ACHN (cell line): Measurements from ENCODE around the gene CDK4.
A peak's percentile ranks its signal among the peaks of the same experiment; 100 is the strongest.

ENCODE experiments used
- DNase-seq: peaks from one replicate; pipeline ENCODE4 v3.0.0-alpha.2; 2015
- in situ Hi-C: cut with HindIII; loops from 2 replicates; pipeline ENCODE4 v1.10.0; 2017; ENCODE audit warnings: low sequenced_read_pairs, low pct_ligation_motif_present, low pct_unique_long_range_greater_than_20kb

CDK4 gene

DNA sequence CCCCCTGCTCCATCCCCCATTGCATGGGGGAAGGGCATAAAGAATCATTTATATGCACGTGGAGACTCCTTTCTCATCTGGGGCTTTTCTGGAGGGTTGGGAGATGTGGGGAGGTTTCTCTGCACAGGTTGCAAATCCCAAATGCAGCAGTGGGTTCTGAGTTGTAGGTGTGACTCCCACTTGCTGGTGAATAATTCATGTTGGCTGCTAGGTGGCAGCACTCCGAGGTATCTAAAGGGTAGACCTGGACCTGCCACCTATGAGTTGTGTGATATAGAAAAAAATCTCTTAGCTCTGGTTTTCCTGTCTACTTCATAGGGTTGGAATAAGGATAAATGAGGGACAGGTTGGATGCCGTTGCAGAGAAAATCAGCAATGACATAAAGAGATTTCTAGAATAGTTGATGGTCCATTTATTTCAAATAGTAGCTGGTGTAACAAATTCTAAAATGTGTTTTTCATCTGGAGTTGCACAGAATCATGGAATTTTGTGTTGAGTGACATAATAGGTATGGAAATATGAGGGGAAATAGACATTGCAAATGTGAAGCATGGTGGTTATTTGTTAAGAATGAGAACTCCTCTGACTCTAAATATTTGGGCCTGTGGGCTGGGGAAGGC lies 7.4 kb upstream of the CDK4 start:
- peak; percentile 67 for DNase-seq
- in situ Hi-C loops = no loop called here

DNA sequence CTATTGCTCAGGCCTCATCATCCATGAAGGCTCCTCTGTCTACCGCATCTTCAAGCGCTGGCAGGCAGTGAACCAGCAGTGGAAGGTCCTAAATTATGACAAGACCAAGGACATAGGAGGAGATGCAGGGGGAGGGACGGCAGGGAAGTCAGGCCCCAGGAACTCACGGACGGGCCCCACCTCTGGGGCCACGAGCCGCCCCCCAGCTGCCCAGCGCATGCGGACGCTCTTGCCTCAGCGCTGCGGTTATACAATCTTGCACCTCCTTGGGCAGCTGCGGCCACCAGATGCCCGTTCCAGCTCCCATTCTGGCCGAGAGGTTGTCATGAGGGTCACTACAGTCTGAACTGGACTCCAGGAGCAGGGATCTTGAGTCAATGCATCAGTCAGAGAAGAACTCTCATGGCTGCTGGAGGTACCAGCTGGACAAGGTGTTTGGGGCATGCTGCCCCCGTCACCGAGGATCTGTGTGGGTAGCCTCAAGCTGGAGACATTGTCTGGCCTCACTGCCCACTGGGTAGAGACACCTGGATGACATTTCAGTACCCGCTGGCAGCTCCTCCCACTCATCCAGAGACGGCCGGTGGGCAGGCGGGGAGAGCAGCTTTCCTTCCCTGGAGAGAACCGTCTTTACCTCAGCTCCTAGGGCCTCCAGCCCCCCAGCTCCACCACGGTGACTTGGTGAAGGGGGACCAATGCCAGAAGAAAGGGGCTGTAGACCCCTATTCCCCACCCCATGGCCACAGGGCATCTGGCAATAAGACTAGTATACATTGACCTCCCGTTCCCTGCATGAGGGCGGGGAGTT lies 6.6 kb upstream of the CDK4 start:
- no peak for DNase-seq
- in situ Hi-C loops = no loop called here

DNA sequence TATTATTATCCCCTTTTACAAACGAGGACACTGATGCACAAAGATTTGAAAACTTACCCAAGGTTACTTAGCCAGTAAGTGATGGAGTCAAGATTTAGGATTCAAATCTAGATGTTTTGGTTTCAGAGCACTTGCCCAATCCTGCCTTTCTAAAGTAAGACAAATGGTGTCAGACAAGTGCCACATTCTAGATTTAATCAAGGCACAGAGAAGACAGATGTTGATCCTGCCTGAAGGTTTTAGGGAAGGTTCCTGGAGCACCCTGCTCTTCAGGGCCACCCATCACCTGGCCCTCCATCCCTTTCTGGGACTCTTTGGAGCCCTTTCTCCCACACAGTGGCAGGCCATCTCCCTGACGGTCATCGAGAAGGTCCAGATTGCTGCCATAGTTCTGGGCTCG lies 5.7 kb upstream of the CDK4 start:
- no peak for DNase-seq
- in situ Hi-C loops = no loop called here

DNA sequence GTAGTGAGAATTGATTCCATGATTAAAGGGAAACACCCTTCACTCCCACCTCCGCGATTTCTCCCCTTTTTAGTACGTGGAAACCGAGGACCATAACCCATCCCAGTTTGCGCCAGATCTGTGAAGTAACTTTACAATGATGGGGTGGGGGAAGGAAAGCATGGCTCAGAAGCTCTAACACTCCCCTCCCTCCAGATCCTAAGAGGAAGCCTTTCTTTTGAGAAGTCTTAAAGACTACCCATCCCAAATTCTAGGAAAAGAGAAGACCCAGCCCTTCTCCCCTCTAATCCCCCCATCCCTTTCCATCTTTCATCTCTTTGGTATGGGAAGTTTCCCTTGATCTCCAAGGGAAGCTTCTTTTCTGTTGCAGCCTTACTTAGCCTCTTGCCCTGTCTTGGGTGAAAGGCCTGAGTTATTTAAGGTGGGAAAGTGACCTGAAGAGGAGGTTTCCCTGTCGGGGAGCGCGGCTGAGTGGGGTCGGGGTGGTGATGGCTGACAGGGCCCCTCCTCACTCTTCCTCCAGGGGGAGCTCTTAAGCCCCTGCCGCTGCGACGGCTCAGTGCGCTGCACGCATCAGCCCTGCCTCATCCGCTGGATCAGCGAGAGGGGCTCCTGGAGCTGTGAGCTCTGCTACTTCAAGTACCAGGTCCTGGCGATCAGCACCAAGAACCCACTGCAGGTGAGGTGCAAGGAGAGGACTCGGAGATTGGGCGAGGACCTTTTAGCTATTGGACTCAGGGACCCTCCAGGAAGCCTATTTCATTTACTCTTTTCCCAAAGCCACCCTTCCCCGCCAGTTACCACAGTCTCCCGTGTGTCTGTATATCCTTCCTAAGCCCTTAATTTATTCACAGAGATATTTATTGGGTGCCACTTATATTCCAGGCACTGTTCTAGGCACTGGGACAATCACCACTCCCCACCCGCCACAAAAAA lies 4.6 kb upstream of the CDK4 start:
- peak; percentile 36 for DNase-seq
- in situ Hi-C loops = no loop called here

DNA sequence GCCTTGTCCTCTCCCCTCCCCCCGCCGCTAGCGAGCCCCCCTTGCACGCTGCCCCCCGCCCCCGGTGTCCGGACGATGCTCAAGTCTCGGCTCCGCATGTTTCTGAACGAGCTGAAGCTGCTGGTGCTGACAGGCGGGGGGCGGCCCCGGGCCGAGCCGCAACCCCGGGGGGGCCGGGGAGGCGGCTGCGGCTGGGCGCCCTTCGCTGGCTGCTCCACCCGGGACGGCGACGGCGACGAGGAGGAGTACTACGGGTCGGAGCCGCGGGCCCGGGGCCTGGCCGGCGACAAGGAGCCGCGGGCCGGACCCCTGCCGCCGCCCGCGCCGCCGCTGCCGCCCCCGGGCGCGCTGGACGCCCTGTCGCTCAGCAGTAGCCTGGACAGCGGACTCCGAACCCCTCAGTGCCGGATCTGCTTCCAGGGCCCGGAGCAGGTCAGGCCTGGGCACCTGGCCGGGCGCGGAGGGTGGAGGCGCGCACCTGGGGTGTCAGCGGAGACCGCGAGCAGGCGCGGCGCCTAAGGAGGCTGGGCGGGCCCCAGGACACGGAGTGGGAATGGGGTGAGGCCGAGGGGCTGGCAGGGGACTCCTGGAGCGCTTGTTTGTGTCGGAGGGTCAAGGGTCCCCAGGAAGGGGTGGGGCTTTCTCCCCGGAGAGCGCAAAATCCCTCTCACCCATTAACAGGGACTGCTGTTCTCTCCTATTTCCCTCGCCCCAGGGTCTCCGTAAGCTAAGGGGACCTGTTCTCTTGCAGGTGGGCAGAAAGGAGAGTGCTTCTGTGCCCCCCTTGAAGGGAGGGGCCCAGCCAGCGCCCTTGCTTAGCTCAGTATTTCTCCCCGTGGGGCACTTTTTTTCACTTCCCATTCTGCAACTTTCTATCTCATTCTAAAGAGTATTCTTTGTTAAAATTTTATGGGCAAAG lies 3.6 kb upstream of the CDK4 start:
- no peak for DNase-seq
- in situ Hi-C loops = no loop called here

DNA sequence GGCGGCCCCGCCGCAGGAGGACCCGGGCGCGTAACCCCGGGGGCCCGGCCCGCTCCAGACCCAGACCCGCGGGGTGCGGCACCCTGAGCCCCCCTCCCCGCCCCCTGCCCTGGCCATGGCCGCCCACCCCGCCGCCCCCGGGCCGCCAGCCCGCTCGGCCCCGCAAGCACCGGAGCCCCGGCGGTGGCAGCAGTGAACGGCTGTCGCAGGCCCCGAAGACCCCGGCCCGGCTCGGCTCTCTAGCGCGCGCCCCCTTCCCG lies 3.0 kb upstream of the CDK4 start:
- DNase-seq = no peak
- in situ Hi-C loops = no loop called here

DNA sequence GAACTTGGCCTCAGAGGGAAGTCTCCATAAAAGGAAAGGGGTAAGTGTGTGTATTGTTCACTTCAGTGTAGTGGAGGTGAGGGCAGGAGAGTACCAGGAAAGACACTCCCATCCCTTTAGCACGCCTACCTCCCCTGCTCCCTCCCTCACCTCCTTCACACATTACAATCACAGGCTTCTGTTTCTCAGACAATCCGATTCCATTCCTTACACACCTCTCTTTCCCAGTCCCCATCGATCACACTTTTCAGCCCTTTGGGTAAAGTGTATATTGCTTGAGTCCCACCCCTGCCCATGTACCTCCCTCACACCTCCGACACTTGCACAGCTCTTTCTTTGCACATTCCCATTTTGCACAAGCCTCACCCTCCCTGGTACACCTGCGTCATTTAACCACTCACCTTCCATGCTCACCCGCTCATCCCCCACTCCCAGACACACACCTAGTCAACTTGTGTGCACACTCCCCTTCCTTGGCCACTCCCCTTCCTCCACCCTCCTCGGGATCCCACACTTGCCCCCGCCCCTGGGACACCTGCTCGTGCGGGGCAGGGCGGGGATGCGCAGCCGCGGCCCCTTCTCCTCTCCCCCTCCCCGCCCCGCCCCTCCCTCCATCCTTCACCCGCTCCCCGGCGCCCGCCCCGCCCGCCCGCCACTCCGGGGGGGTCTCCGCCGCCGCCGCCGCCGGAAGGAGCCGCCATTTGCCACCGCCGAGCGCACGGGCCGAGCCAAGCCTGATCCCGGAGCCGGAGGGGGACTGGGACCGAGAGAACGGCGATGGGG lies 2.5 kb upstream of the CDK4 start, which contains the start of gene MARCHF9:
TSS of gene MARCHF9 (plus strand) at position 693 of the 783 bp plus-strand sequence. CDS start 426 bp downstream, outside the sequence.
- in situ Hi-C loops = no loop called here
- peak; percentile 86 for DNase-seq

DNA sequence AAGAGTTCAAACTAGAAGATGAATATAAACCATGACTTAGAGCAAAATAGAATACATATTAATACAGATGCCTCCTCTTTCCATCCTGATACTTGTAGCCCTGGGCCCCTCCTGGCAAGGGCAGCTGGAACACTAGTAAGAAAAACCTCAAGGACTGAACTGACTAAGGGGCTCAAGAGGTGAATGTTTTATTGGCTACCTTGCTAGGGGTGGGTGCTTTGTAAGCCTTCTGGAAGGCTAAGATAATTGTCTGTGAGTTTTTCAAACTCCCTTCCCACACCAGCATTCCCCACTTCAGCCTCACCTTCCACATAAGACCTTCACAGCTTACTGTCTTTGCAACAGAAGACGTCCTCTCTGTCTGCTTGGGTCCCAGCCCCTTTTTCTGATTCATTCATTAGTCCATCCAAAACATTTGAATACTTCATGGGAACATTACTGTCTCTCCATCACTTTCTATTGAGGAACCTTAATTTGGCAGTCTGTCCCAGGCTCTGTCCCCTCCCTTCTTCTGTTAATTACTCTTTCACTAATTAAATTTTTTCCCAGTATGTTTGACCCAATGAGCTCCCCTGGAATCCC lies 1.7 kb upstream of the CDK4 start:
- DNase-seq = no peak

DNA sequence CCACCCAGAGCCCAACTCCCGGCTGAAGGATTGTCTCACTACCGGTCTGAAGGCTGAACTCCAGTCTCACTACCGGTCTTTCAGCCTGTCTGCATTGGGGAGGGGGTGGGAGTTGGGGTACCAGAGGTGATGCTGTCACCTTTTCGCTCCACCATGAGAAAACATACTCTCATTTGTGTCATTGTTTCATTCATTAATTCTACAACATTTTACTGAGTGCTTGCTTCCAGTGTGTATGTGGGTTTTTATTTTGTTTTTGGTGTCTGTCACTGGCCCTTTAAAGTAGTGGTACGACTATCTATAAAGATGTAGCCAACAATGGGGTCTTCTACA lies 524 bp upstream of the CDK4 start:
- in situ Hi-C loops = no loop called here

More for the DNA sequence above, 1.7 kb upstream of the CDK4 start:
- in situ Hi-C loops = no loop called here

DNA sequence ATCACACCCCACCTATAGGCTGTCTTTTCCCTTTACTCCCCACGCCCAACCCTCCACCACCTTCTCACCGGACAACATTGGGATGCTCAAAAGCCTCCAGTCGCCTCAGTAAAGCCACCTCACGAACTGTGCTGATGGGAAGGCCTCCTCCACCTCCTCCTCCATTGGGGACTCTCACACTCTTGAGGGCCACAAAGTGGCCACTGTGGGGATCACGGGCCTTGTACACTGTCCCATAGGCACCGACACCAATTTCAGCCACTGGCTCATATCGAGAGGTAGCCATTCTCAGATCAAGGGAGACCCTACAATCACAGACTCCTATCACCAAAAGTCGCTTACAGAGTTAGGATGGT lies 700 bp downstream of the CDK4 start:
- DNase-seq = no peak
- in situ Hi-C loops = no loop called here

More for the DNA sequence above, 524 bp upstream of the CDK4 start:
- no peak for DNase-seq

DNA sequence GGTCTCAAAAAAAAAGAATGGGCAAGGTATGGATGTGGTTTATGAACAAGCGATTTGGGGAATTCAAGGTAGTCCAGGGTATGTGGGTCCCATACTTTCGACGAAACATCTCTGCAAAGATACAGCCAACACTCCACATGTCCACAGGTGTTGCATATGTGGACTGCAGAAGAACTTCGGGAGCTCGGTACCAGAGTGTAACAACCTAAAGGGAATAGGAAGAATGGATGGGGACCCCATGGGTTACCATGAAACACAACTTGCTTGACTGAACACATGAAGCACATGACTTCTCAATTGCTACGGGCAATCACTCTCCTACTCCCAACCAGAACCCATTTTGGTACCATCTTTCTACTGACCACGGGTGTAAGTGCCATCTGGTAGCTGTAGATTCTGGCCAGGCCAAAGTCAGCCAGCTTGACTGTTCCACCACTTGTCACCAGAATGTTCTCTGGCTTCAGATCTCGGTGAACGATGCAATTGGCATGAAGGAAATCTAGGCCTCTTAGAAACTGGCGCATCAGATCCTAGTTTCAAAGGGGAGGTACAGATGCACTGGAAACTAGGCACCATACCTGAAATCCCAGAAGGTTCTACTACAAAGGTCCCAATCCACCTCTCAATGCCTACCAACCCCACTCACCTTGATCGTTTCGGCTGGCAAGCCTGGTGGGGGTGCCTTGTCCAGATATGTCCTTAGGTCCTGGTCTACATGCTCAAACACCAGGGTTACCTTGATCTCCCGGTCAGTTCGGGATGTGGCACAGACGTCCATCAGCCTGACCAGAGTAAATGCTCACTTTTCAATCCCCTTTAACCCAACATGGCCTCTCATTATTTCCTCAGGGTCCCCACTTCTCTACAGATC lies 1.3 kb downstream of the CDK4 start:
- no peak for DNase-seq
- in situ Hi-C loops = no loop called here

DNA sequence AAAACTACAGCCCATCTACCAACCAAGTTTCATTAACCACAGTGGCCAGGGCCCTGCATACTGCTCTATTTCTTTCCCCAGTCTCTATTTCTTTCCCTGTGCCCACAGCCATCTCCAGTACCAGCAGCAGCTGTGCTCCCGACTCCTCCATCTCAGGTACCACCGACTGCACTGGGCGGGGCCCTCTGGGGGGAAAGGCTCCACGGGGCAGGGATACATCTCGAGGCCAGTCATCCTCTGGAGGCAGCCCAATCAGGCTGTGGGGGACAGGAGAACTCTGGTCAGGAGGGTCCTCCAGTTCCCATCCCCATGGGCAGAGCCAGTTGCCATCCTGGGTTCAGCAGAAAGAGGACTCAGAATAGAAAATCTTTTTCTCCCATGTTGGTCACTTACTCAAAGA lies 3.0 kb downstream of the CDK4 start:
- in situ Hi-C loops = no loop called here
- no peak for DNase-seq

DNA sequence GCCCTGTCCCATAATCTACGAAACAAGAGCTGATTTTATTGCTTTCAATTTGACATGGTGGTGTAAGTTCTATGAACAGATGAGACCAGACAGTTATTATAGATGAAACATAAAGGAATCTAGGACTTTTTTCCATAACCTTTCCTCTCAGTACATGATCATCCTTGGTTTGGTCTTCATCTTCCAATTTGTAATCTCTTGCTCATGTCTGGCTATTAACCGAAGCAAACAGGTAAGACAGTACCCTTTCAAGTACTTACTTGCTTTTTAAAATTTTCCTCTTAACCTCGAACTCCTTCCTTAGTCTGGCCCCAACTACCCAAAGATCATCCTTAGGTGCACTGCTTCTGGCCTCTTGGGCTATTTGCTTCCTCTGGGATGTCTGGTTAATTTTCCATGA lies 6.1 kb downstream of the CDK4 start:
- in situ Hi-C loops = no loop called here
- no peak for DNase-seq

DNA sequence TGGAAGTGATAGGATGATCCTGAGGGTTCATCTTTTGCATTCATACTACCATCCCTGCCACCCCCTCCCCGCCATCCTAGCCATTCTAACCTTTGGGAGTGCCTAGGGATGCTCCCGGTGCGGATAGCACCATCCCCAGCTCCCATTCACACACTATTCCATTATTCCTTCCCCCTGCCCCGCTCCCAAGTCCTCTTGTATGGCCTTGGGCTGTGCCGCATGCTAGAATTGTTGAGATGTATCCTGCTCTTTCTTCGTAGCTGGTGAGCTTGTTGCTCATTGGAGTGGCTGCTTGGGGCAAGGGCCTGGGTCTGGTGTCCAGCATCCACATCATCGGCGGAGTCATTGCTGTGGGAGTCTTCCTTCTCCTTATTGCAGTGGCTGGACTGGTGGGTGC lies 6.6 kb downstream of the CDK4 start:
- DNase-seq = peak; percentile 37
- in situ Hi-C loops = no loop called here

DNA sequence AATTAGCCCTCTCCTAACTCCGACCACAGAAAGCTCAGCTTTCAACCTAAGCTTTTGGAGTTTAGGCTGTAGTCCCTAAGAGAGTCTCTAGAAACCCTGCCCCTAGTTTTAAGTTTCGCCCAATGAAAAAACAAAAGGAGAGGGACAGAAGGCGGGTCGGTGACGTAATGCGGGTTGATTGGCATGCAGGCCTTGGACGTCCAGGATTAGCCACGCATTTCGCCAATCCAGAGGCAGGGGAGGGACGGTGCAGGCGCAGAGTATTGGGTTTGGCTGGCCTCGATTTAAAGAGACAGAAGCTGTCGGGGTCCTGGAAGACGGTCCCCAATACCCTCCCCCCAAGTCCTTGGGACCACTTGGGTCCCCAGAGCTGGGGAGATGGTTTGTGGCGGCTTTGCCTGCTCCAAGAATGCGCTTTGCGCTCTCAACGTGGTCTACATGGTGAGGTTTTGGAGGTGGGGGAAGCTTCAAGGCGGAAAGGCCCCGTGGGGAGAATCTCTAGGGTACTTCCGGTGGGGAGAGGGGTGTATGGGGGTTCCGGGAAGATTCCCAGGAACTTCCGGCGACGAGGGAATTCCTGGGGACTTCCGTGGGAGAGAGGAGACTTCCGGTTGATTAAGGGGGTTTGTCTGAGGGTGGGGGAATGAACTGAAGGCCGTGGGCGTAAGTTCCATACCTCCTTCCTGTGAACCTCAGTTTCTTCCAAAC lies 7.2 kb downstream of the CDK4 start, which contains the start of gene TSPAN31:
TSS of gene TSPAN31 (plus strand) at position 263 of the 708 bp plus-strand sequence. CDS start at position 379, 116 bp downstream.
- in situ Hi-C loops = no loop called here
- peak; percentile 100 for DNase-seq

DNA sequence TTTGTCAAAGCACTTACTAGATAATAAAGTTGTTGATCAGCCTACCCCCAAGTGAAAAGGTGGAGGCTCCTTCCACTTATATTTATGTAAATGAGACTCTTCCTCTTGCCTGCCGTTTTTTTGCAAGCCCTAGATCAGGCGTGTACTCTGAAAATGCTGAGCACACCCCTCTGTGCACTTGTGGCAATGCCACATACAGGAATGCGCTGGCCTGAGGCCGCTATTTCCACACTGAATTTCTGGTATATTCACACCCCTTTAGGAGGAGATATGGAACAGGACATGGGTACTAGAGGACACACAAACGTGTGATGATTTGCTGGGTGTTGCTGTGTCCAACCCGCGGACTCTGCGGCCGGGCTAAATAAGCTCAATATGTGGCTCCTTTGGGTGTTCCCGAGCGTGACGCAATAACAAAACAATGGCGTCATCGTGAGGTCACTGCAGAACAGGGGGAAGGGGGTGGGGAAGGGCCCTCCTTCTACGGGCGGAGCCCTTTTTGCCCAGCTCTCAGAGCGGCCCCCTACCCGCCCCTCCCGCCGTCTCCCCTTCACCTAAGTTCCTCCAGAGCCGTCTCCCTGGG lies 7.8 kb downstream of the CDK4 start:
- in situ Hi-C loops = no loop called here
- DNase-seq = peak; percentile 90
